Measurements from ENCODE around the gene RNF26.

The RNF26 gene

DNA sequence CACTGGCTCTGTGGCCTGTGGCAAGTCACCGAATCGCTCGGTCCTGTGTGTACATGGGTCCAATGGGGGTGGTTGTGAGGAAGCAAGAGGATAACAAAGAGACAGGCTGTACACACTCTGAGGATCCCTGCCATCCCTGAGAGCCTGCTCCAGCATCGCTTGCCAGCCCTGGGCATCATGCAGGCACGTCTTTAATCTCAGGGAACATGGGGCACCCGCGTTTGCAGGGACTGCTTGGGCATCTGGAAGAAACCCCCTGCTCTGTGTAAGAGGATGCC lies 7.6 kb downstream of the RNF26 start:
- Histone ChIP-seq H3K9me3 (ENCODE audit: severe bottlenecking) (no peaks in the 10 kb centered on the region), H3K36me3 (no peaks in the 10 kb centered on the region), H3K4me3 (ENCODE audit: low read depth, low read length) (no peak overlapping the region), H3K27ac (no peak overlapping the region), H3K27me3 (ENCODE audit: insufficient read depth, low read depth, severe bottlenecking) (peaks cover 25% of the 10 kb centered on the region)
- no peak for TF ChIP-seq CTCF (IDR thresholded peaks at IDR 0.05; ENCODE audit: low read depth, low read length)
- no peak for DNase-seq

GRCh38 chr11:119342362-119343130 lies 8.2 kb downstream of the RNF26 start:
- no peaks in the 10 kb centered on the region for H3K9me3 ChIP-seq (ENCODE audit: severe bottlenecking)
- H3K27ac ChIP-seq: no peak overlapping the region
- no peak for DNase-seq
- no peaks in the 10 kb centered on the region for H3K36me3 ChIP-seq
- H3K27me3 ChIP-seq (ENCODE audit: insufficient read depth, low read depth, severe bottlenecking): peaks cover 25% of the 10 kb centered on the region
- H3K4me3 ChIP-seq (ENCODE audit: low read depth, low read length): no peak overlapping the region
- no peak for TF ChIP-seq CTCF (IDR thresholded peaks at IDR 0.05; ENCODE audit: low read depth, low read length)

DNA sequence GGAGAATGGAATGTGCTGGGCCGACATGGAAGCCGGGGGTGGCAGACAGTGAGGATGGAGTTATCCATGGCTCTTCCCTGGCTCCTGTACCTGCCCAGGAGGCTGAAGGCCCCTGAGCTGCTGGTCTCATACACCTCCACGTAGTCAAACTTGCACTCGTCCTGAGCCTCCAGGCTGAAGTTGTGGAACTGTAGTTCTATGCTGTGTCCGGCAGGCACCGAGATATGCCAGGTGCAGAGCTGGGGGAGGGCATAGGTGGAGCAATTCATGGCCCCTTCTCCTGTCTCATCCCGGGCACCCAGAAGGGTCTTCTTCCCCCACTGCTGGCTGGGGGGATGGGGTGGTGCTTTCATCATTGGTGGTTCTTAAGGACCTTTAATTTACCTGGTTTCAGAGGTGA lies 9.4 kb downstream of the RNF26 start:
- Histone ChIP-seq H3K4me3 (ENCODE audit: low read depth, low read length) (no peak overlapping the region), H3K9me3 (ENCODE audit: severe bottlenecking) (no peaks in the 10 kb centered on the region), H3K36me3 (no peaks in the 10 kb centered on the region), H3K27ac (no peak overlapping the region), H3K27me3 (ENCODE audit: insufficient read depth, low read depth, severe bottlenecking) (peaks cover 22% of the 10 kb centered on the region)
- no peak for TF ChIP-seq CTCF (IDR thresholded peaks at IDR 0.05; ENCODE audit: low read depth, low read length)
- no peak for DNase-seq

DNA sequence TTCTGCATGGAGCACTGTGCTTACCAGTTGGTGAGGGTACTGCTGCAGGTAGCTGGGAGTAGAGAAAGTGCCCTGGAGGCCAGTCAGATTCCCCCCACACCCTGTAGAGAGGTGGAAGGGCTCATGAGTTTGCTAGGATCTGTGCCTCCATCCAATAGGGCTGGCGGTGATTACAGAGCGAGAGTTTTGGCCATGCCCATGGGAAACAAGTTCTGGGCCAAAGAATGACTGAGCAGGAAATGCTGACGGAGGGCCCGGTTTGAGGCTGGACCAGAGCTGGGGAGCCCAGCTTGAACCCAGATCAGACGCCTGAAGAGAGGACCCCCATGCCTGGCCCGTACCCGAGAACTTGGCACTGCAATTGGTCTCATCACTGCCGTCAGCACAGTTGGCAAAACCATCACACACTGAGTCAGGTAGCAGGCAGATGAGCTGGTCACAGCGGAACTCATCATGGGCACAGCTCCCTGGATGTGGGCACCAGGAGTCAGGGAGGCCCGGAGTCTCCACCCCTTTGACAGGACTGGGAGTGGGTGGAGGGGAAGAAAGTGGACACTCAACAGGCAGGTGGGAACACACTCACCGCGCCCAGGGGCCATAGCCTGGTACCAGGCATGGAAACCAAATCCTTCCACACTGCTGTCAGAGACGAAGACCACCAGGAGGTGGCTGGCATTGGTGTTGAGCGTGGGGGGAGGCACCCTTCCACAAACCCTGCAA lies 10.1 kb downstream of the RNF26 start:
- no peak overlapping the region for H3K27ac ChIP-seq
- peaks cover 15% of the 10 kb centered on the region for H3K27me3 ChIP-seq (ENCODE audit: insufficient read depth, low read depth, severe bottlenecking)
- no peak overlapping the region for H3K4me3 ChIP-seq (ENCODE audit: low read depth, low read length)
- H3K9me3 ChIP-seq (ENCODE audit: severe bottlenecking): no peaks in the 10 kb centered on the region
- no peak for TF ChIP-seq CTCF (IDR thresholded peaks at IDR 0.05; ENCODE audit: low read depth, low read length)
- DNase-seq: no peak
- H3K36me3 ChIP-seq: no peaks in the 10 kb centered on the region

GRCh38 chr11:119345685-119346084 lies 11.4 kb downstream of the RNF26 start:
- H3K27ac ChIP-seq: no peak overlapping the region
- H3K27me3 ChIP-seq (ENCODE audit: insufficient read depth, low read depth, severe bottlenecking): peaks cover 9% of the 10 kb centered on the region
- no peak for TF ChIP-seq CTCF (IDR thresholded peaks at IDR 0.05; ENCODE audit: low read depth, low read length)
- H3K9me3 ChIP-seq (ENCODE audit: severe bottlenecking): no peaks in the 10 kb centered on the region
- DNase-seq: no peak
- no peaks in the 10 kb centered on the region for H3K36me3 ChIP-seq
- no peak overlapping the region for H3K4me3 ChIP-seq (ENCODE audit: low read depth, low read length)
